Mesenteric fat pad (tissue), 1 donor: ENCODE results near the gene CYP26A1. TPM values are rescaled to one million over a fixed set of nuclear protein-coding genes. Genes with fewer than 3 reads are reported as not detected.

Source experiments
- DNase-seq: peaks from one replicate; pipeline ENCODE4 v3.0.0-alpha.2; 2020; ENCODE audit warnings: low spot score
- long read RNA-seq: library from polyadenylated mRNA; unstranded; transcript quantifications from one replicate; pipeline ENCODE4 v2.0.0, GENCODE V29; 2020
- total RNA-seq: library from RNA; stranded (reverse); fragmentation: NEBNext Ultra II Directional; extraction: Animal tissue kit (Norgen Biotek cat#: 25700); gene quantifications from one replicate; pipeline ENCODE4 v1.2.1, GENCODE V29; 2021
- donor health status: DM: yes; HTN: yes; CAD: no.

The CYP26A1 gene
- total RNA-seq: not detected
- long read RNA-seq: 0 reads

GRCh38 chr10:93073539-93074146, at the start of gene CYP26A1:
CYP26A1 (plus strand) TSS chr10:93073893; CDS start chr10:93073935, 42 bp downstream.
- DNase-seq: no peak

- no peak for DNase-seq
Observed at GRCh38 chr10:93026072-93026471, 47.6 kb upstream of the CYP26A1 start.

GRCh38 chr10:93027508-93027907, 46.2 kb upstream of the CYP26A1 start:
- no peak for DNase-seq

GRCh38 chr10:93028883-93029282, 44.8 kb upstream of the CYP26A1 start:
- DNase-seq: no peak

GRCh38 chr10:93030409-93030808, 43.3 kb upstream of the CYP26A1 start:
- no peak for DNase-seq

- DNase-seq: no peak
Observed at GRCh38 chr10:93032105-93032808, 41.4 kb upstream of the CYP26A1 start.

GRCh38 chr10:93032809-93033137, 40.9 kb upstream of the CYP26A1 start:
- no peak for DNase-seq

- no peak for DNase-seq
Observed at GRCh38 chr10:93034426-93034825, 39.3 kb upstream of the CYP26A1 start.

- DNase-seq: no peak
Observed at GRCh38 chr10:93039110-93039509, 34.6 kb upstream of the CYP26A1 start.

GRCh38 chr10:93039721-93040120, 34.0 kb upstream of the CYP26A1 start:
- no peak for DNase-seq

- no peak for DNase-seq
Observed at GRCh38 chr10:93054486-93054885, 19.2 kb upstream of the CYP26A1 start.

GRCh38 chr10:93058139-93058538, 15.6 kb upstream of the CYP26A1 start:
- no peak for DNase-seq

GRCh38 chr10:93059975-93060886, 13.5 kb upstream of the CYP26A1 start, which contains the start of gene CYP26C1:
CYP26C1 (plus strand) TSS chr10:93060798; CDS start chr10:93061264, 466 bp downstream.
- no peak for DNase-seq

- no peak for DNase-seq
Observed at GRCh38 chr10:93060887-93061593, 12.7 kb upstream of the CYP26A1 start.

GRCh38 chr10:93061594-93062513, 11.8 kb upstream of the CYP26A1 start:
- DNase-seq: no peak

GRCh38 chr10:93062514-93063143, 11.1 kb upstream of the CYP26A1 start:
- no peak for DNase-seq

- no peak for DNase-seq
Observed at GRCh38 chr10:93063144-93063976, 10.3 kb upstream of the CYP26A1 start.

- DNase-seq: no peak
Observed at GRCh38 chr10:93063977-93064660, 9.6 kb upstream of the CYP26A1 start.
